T-helper 1 cell treated with Interleukin-12 subunit alpha and Interleukin-12 subunit beta and Interleukin-4 antibody, amounts not matched to agents 30 ng/mL and 1 ng/mL, for 36 hours (primary cell): ENCODE measurements around the gene STARD10. TPM values are rescaled to one million over a fixed set of nuclear protein-coding genes. Genes with fewer than 3 reads are reported as not detected.

Experiments used
- intact Hi-C: fragments of 100-400 bp; cut with micrococcal nuclease; formaldehyde crosslinking; loops from one replicate; pipeline ENCODE4 v1.15.1; 2024
- total RNA-seq: library from RNA; stranded (reverse); gene quantifications from 2 replicates; pipeline ENCODE4 v1.2.3, GENCODE V29; 2022

The STARD10 gene
- total RNA-seq, 1 donor from 2014 or later: 48.1 TPM

DNA sequence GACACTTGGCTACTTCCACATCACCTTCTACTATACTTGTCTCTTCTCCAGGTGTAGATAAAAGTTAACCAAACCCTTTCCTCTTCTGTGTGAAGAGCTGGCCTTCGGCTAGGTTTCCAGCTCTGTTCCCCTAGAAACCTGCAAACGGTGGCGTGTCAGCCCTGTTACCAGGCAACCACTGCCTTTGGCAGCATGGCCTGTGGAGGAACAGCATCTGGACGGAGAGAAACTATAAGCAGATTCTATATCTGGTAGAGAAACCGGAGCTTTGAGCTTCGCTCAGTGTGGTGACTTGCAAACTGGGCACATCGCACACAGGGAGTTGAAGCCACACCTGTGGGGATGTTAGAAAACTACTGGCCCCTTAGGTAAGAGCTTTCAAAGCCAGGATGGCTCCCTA, 77.6 kb downstream of the STARD10 start:
- intact Hi-C loops: no loop called here

DNA sequence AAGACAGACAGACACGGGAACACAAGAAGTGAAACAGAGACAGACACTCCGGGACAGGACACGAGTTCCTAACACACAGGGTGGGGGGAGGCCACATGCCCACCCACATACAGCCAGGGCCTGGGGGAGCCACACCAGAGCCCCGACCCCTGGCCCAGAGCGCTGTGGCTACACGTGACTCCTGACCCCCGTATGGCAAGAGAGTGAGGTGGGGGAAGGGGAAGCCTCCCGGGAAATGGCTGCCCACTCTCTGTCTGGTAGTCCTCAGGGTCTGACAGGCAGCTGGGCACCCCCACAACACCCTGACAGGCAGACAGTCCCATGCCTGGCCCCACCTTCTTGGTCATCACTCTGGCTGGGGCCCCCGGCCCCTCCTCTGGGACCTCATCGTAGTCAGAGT, 81.0 kb downstream of the STARD10 start:
- intact Hi-C loops: no loop called here

DNA sequence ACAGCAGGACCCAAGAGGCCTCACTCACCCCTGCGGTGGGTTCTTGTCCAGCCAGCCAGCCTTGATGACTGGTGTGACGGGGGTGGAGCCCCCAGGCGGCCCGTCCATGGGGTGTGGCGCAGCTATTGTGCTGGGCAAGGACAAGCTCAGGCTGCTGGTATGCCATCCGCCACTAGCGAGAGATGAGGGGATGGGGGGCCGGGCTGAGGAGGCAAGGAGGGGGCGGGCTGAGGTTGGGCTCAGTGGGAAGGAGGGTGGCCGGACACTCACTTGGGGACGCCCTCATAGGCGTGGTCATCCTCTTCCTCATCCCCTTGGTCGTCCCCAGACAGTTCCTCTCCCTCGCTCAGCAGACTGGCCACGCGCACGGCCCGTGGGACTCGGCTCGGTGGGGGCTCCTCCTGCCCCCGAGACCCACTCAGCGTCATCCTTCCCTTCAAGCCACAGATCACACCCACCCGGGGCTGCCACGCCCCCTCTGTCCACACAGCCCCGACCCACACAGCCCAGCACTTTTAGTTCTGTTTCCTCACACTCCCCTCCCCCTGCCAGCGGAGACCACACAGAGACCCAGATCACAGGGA, 81.6 kb downstream of the STARD10 start:
- intact Hi-C loops: no loop called here

DNA sequence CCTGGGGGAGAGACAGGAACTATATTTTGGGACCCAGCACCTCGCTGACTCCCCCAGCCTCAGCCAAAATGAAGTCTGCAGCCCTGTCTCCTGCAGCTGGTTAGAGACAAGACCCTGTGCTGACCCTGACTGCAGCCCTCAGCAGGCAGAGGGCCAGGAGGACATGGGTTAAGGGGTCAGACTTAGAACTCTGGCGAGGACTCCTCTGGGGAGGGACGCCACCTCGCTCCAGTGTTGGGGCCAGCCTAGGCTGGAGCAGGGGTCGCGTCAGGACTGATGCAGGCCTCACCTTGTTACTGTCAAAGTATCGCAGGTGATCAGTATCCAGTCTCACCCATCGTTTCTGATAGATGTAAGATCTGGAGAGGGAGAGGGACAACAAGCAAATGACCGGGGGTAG, 82.7 kb downstream of the STARD10 start:
- intact Hi-C loops: no loop called here

DNA sequence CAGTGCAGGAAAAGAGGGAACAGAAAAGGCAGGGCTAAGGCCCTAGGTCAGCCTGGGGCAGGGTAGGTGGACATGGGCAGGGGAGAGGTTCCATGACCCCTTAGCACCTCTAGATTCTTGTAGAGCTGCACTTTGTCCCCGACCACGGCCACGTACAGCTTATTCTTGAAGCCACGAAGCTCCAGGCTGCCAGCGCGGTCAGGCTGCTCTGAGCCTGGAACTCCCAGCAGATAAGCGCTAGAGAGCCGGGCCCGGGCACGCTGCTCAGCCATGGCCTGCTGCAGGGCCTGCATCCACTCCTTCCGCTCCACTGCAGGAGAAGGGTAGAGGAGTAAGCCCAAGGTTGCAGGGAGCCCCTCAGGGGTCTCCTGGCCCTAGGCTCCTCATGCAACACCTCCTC, 83.6 kb downstream of the STARD10 start:
- intact Hi-C loops: no loop called here

DNA sequence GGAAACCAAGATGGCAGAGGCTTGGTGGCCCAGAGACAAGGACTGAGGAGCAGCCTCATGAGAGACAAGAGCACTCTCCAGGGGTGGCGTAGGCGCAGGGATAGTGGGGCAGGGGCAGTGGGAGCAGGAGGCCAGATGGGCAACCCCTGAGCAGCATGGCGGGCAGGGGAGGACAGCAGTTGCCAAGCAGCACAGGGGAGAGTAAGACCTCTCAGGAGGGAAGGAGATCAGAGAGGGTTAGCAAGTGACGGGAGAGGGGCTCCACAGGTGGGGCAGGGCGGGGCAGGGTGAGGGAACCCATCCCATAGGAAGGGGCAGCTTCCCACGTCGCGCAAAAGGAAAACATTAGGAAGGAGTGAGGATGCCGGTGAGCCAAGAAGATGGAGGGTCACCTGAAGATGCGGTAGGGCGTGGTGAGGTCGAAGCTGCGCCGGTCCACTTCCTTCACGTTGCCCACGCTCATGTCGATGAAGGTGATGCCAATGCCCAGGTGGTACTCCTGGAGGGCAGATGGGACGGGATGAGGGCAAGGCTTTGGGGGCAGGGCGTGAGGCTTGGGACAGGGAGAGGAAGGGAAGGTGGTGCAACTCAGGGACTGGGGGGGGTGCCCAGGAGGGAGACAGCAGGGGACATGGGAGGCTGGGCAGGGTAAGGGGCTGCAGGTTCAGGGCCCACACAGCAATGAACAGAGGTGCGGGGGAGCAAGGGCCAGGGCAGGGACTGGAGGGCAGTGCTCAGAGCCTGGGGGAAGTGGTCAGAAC, 84.2 kb downstream of the STARD10 start:
- intact Hi-C loops: no loop called here

DNA sequence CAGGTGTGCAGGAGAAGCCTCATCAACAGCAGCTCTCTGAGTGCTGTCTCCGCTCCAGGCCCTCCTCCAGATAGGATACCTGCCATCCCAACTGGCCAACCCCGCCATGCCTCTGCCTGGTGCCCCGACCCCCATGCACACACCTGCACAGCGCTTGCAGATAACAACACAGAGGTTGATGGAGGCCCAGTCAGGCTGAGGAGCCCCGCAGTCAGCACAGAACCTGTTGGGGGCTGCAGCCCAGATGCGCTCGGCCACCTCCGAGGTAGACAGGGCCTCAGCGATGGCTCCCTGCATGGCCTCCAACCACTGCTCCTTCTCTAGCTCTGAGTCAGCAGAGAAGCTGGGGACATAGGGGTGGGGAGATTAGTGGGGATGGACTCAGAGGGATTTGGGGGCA, 86.8 kb downstream of the STARD10 start:
- intact Hi-C loops: no loop called here

DNA sequence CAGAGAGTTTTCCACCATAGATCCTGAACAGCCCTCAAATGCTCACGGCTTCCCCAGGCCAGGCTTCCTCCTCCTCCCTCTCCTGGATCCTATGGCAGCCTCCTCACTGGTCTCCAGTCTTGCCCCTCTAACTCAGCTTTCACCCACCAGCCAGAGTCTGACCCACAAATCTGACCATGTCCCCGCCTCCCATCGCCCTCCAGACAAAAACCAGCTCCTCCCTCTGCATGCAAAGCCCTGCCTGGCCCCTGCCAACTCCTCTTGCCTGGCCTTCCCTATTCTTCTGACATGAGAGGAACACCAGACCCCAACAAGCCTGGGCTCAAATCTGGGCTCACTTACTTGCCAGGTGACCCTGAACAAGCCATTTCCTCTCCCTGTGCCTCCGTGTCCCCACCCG, 87.3 kb downstream of the STARD10 start:
- intact Hi-C loops: no loop called here

GRCh38 chr11:72705442-72706365, 88.1 kb downstream of the STARD10 start:
- intact Hi-C loops: no loop called here

GRCh38 chr11:72704783-72705265, 89.0 kb downstream of the STARD10 start:
- intact Hi-C loops: no loop called here

Other genes with a start within 250 kb of the STARD10 start
- gene PDE2A, start 119.6 kb downstream of the STARD10 start, total RNA-seq: 0.81 and 0.90 TPM in 2 replicates
- gene ARAP1, start 41.6 kb downstream of the STARD10 start, total RNA-seq: 111 and 116 TPM in 2 replicates
- 122 and 126 TPM in 2 replicates for gene ATG16L2, start 20.4 kb upstream of the STARD10 start, total RNA-seq